22Rv1 (cell line): Measurements from ENCODE around the gene HS1BP3.

Experiments used
- CTCF ChIP-seq: fragments of 450-650 bp; IDR thresholded peaks from 2 replicates; pipeline ENCODE4 v1.5.1; 2017; ENCODE audit warnings: mild to moderate bottlenecking
- ZFX ChIP-seq: fragments of 450-650 bp; IDR thresholded peaks from 2 replicates; pipeline ENCODE4 v1.6.1; 2017; ENCODE audit warnings: antibody characterized with exemption, borderline replicate concordance

- TF ChIP-seq CTCF (no peak), ZFX (no peak)
Observed at GRCh38 chr2:20607446-20607845, 43.5 kb downstream of the HS1BP3 start.
